HEK293 (cell line): ENCODE data around the gene AKAP12.
"Not testable (repeated sequence)": the region's sequence is repeated elsewhere in the genome, so short reads cannot be mapped to it uniquely, and the experiment has no call there.

Source experiments
- CTCF ChIA-PET: fragments of 350-600 bp; formaldehyde crosslinking; extraction: SDS; loops from one replicate; lab custom pipeline; 2021; ENCODE audit warnings: antibody characterized with exemption; lab: Yijun Ruan, JAX
- POLR2A ChIA-PET: fragments of 300-600 bp; formaldehyde crosslinking; extraction: SDS; loops from one replicate; lab custom pipeline; 2020; ENCODE audit warnings: antibody characterized with exemption, inconsistent platforms; lab: Yijun Ruan, JAX
- H3K27ac ChIP-seq: fragments of 200-500 bp; sonication (Bioruptor generic); 2 replicates; pipeline ENCODE4 v1.5.1; 2014; ENCODE audit warnings: low read depth, low read length, control low read depth, inconsistent platforms; ENCODE audit errors: extremely low read depth
- H3K36me3 ChIP-seq, 2 experiments: fragments of 200-500 bp in 1 of 2; sonication (Bioruptor generic) in 1 of 2; 1 replicate in 1 of 2; 2 replicates in 1 of 2; pipeline ENCODE4 v1.5.1; 2014 to 2017; ENCODE audit warnings: inconsistent platforms in 2 of 2, low read length in 2 of 2; ENCODE audit not compliant: control insufficient read depth in 2 of 2, insufficient read depth in 1 of 2
- H3K4me1 ChIP-seq: fragments of 200-500 bp; sonication (Bioruptor generic); 2 replicates; pipeline ENCODE4 v1.5.1; 2014; ENCODE audit warnings: mild to moderate bottlenecking, low read length, inconsistent platforms; ENCODE audit not compliant: control insufficient read depth, insufficient read depth
- H3K4me3 ChIP-seq: 2 replicates; pipeline ENCODE4 v1.5.1; 2011; ENCODE audit warnings: low read depth, mild to moderate bottlenecking, control low read depth, low read length, moderate library complexity
- H3K9me3 ChIP-seq: fragments of 200-500 bp; sonication (Bioruptor generic); 2 replicates; pipeline ENCODE4 v1.5.1; 2014; ENCODE audit warnings: low read depth, low read length, inconsistent platforms; ENCODE audit not compliant: control insufficient read depth, insufficient read depth
- MYNN ChIP-seq: fragments of 450-650 bp; formaldehyde crosslinking; IDR thresholded peaks from 2 replicates; pipeline ENCODE4 v1.5.1; 2016; ENCODE audit warnings: missing biosample characterization, missing genetic modification characterization, borderline replicate concordance
- PRDM6 ChIP-seq: fragments of 450-650 bp; formaldehyde crosslinking; IDR thresholded peaks from 2 replicates; pipeline ENCODE4 v1.5.1; 2017; ENCODE audit warnings: missing biosample characterization, missing genetic modification characterization
- ZBTB48 ChIP-seq: fragments of 450-650 bp; formaldehyde crosslinking; IDR thresholded peaks from 2 replicates; pipeline ENCODE4 v1.5.1; 2016; ENCODE audit warnings: missing biosample characterization, missing genetic modification characterization
- ZBTB8A ChIP-seq: fragments of 450-650 bp; formaldehyde crosslinking; IDR thresholded peaks from 2 replicates; pipeline ENCODE4 v1.5.1; 2016; ENCODE audit warnings: missing biosample characterization, missing genetic modification characterization
- ZNF140 ChIP-seq: fragments of 450-650 bp; formaldehyde crosslinking; IDR thresholded peaks from 2 replicates; pipeline ENCODE4 v1.5.1; 2016; ENCODE audit warnings: missing biosample characterization, missing genetic modification characterization
- ZNF148 ChIP-seq: fragments of 450-650 bp; formaldehyde crosslinking; IDR thresholded peaks from 2 replicates; pipeline ENCODE4 v1.5.0; 2017; ENCODE audit warnings: missing biosample characterization, missing genetic modification characterization, borderline replicate concordance
- ZNF157 ChIP-seq: fragments of 450-650 bp; formaldehyde crosslinking; IDR thresholded peaks from 2 replicates; pipeline ENCODE4 v1.5.1; 2016; ENCODE audit warnings: missing biosample characterization, missing genetic modification characterization
- ZNF211 ChIP-seq: fragments of 450-650 bp; formaldehyde crosslinking; IDR thresholded peaks from 2 replicates; pipeline ENCODE4 v1.5.1; 2016; ENCODE audit warnings: low read depth, missing biosample characterization, missing genetic modification characterization
- ZNF558 ChIP-seq: fragments of 450-650 bp; formaldehyde crosslinking; IDR thresholded peaks from 2 replicates; pipeline ENCODE4 v1.5.1; 2016; ENCODE audit warnings: missing biosample characterization, missing genetic modification characterization
- ZNF704 ChIP-seq: fragments of 450-650 bp; formaldehyde crosslinking; IDR thresholded peaks from 2 replicates; pipeline ENCODE4 v1.5.1; 2016; ENCODE audit warnings: missing biosample characterization, missing genetic modification characterization
- ZNF830 ChIP-seq: fragments of 450-650 bp; IDR thresholded peaks from 2 replicates; pipeline ENCODE4 v1.5.0; 2018; ENCODE audit warnings: missing biosample characterization, missing genetic modification characterization, low read depth, mild to moderate bottlenecking, moderate library complexity
- ZSCAN18 ChIP-seq: fragments of 450-650 bp; formaldehyde crosslinking; IDR thresholded peaks from 2 replicates; pipeline ENCODE4 v1.5.1; 2016; ENCODE audit warnings: missing biosample characterization, missing genetic modification characterization
- TF ChIP-seq, protein P1 (sequence below): fragments of 450-650 bp; formaldehyde crosslinking; IDR thresholded peaks from 2 replicates; pipeline ENCODE4 v1.5.1; 2016; ENCODE audit warnings: missing biosample characterization, missing genetic modification characterization
- TF ChIP-seq, protein P2 (sequence below): fragments of 450-650 bp; IDR thresholded peaks from 2 replicates; pipeline ENCODE4 v1.5.1; 2018; ENCODE audit warnings: missing biosample characterization, missing genetic modification characterization

The AKAP12 gene

DNA sequence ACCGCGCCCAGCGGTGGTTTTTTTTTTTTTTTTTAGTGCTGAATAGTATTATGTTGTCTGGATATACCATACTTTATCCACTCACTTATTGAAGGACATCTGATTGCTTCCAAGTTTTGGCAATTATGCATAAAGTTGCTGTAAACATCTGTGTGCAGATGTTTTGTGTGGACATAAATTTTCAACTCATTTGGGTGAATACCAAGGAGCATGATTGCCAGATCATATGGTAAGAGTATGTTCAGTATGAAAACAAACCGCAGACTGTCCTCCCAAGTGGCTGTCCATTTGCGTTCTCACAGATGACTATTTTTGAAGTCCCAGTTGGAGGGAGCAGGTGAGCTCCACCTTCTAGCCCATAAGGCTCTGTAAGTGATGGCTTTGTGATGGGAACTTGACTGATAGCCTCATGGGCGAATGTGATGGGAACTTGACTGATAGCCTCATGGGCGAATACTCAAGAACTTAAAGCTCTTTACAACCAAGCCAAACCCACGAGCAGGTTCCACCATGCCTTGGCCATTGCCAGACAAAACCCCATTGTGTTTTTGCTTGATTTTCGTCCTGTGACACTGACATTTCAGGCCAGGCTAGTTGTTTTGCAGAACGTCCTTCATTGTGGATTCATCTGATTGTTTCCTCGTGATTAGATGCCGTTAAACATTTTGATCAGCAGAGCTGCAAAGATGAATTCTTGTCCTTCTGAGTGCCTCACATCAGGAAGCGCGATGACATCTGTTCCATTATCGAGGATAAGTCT is 100.6 kb downstream of the AKAP12 start (continued):
- TF ChIP-seq ZNF148 (tag by site-specific recombination) = no peak

- peaks cover 0 to 6% of the 10 kb centered on the region in 2 experiments; a peak in 1 of 3 replicates for H3K36me3 ChIP-seq
- no peak overlapping the region for H3K27ac ChIP-seq
- H3K9me3 ChIP-seq = no peaks in the 10 kb centered on the region
- POLR2A ChIA-PET = interaction anchor here (0.7 kb wide), 1 partner anchor 15 kb away, joined by 3 read pairs; no protein-coding TSS in a partner anchor
- TF ChIP-seq MYNN (tag by site-specific recombination) (no peak), ZNF157 (tag by site-specific recombination) (no peak), ZBTB8A (tag by site-specific recombination) (no peak), ZNF211 (tag by site-specific recombination) (no peak), ZNF704 (tag by site-specific recombination) (no peak), ZBTB48 (no peak), ZNF140 (no peak), ZSCAN18 (tag by site-specific recombination) (no peak), PRDM6 (tag by site-specific recombination) (no peak), ZNF558 (no peak), ZNF830 (tag by site-specific recombination) (no peak)
- TF ChIP-seq, protein P1, sequence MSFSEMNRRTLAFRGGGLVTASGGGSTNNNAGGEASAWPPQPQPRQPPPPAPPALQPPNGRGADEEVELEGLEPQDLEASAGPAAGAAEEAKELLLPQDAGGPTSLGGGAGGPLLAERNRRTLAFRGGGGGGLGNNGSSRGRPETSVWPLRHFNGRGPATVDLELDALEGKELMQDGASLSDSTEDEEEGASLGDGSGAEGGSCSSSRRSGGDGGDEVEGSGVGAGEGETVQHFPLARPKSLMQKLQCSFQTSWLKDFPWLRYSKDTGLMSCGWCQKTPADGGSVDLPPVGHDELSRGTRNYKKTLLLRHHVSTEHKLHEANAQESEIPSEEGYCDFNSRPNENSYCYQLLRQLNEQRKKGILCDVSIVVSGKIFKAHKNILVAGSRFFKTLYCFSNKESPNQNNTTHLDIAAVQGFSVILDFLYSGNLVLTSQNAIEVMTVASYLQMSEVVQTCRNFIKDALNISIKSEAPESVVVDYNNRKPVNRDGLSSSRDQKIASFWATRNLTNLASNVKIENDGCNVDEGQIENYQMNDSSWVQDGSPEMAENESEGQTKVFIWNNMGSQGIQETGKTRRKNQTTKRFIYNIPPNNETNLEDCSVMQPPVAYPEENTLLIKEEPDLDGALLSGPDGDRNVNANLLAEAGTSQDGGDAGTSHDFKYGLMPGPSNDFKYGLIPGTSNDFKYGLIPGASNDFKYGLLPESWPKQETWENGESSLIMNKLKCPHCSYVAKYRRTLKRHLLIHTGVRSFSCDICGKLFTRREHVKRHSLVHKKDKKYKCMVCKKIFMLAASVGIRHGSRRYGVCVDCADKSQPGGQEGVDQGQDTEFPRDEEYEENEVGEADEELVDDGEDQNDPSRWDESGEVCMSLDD (tag by site-specific recombination) = no peak
- TF ChIP-seq, protein P2, sequence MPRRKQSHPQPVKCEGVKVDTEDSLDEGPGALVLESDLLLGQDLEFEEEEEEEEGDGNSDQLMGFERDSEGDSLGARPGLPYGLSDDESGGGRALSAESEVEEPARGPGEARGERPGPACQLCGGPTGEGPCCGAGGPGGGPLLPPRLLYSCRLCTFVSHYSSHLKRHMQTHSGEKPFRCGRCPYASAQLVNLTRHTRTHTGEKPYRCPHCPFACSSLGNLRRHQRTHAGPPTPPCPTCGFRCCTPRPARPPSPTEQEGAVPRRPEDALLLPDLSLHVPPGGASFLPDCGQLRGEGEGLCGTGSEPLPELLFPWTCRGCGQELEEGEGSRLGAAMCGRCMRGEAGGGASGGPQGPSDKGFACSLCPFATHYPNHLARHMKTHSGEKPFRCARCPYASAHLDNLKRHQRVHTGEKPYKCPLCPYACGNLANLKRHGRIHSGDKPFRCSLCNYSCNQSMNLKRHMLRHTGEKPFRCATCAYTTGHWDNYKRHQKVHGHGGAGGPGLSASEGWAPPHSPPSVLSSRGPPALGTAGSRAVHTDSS (tag by site-specific recombination) = no peak
- CTCF ChIA-PET = interaction anchor here (0.6 kb wide), 1 partner anchor 1358 kb away, joined by 3 read pairs; no protein-coding TSS in a partner anchor
- no peak overlapping the region for H3K4me3 ChIP-seq
- no peaks in the 10 kb centered on the region for H3K4me1 ChIP-seq
Observed at GRCh38 chr6:151341476-151342195, 101.9 kb downstream of the AKAP12 start.

DNA sequence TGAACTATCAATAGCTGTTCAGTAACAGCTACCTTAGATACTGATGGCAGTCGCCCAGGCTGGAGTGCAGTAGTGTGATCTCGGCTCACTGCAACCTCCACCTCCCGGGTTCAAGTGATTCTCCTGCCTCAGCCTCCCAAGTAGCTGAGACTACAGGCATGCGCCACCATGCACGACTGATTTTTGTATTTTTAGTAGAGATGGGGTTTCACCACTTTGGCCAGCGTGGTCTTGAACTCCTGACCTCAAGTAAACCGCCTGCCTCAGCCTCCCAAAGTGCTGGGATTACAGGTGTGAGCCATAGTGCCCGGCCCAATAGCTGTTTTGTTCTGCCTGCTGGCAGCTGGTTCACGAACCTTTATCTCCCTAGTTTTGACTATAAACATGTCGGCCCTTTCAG is 103.0 kb downstream of the AKAP12 start:
- POLR2A ChIA-PET = interaction anchor here (0.5 kb wide), 1 partner anchor 355 kb away, joined by 5 read pairs; no protein-coding TSS in a partner anchor
- not testable (repeated sequence) for H3K9me3 ChIP-seq, H3K4me3 ChIP-seq, H3K27ac ChIP-seq, H3K4me1 ChIP-seq, H3K36me3 ChIP-seq
- CTCF ChIA-PET = interaction anchor here (1.2 to 1.7 kb wide), 2 partner anchors 9 to 18 kb away, joined by 5 to 6 read pairs; no protein-coding TSS in a partner anchor
